SHP77 treated with DMSO at 0.1 percent for 48 hours (cell line): ENCODE measurements around the gene NOSIP.

Experiments used
- DNase-seq: peaks from one replicate; lab custom pipeline; 2025; lab: John Stamatoyannopoulos, UW

Gene NOSIP

DNA sequence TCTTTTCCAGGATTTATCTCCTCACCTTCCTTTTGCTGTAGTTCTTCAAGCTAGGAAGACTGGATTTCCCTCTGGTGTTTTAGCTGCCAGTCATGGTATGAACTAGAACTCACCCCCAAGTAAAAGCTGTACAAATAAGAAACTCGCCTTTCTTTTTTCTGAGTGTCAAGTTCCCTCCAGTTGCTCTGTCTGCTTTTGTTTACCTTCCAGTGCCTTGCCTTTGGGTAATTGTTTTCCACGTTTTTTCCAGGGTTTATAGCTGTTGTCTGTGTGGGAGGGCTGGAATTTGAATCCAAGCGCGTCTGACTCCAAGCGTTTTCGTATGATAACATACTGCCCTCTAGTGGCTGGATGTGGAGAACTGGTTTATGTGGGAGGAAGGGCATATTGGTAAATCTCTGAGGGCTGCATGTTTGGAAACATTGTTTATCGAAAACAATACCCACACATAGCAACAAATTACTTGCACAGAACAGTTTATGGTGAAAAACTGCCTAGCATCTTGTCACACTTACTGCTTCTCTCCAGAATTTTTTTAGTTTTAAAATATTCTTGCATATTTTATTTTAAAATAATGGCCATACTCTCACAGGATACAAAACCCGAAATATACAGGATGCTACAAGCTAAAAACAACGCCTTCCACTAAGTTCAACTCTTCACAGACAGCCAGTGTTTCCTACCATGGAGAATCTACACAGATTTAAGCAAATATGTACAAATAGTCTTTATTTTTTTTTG, 33.4 kb downstream of the NOSIP start:
- DNase-seq, result peak; percentile 61

DNA sequence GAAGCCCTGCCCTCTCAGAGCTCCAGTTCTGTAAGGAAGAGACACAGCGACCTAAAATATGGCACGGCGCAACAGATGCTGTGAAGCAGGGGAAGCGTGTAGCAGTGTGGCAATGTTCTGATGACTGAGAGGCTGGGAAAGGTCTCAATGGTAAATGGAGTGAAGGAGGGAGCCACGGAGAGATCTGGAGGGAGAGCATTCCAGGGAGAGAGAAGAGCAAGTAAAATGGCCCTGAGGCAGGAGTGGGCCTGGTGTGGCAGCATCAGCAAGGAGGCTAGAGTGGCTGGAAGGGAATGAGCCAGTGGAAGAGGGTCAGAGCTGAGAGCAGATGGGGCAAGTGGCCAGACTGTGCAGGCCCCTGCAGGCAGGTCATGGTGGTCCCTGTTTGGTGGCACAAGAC, 36.2 kb downstream of the NOSIP start:
- no peak for DNase-seq

DNA sequence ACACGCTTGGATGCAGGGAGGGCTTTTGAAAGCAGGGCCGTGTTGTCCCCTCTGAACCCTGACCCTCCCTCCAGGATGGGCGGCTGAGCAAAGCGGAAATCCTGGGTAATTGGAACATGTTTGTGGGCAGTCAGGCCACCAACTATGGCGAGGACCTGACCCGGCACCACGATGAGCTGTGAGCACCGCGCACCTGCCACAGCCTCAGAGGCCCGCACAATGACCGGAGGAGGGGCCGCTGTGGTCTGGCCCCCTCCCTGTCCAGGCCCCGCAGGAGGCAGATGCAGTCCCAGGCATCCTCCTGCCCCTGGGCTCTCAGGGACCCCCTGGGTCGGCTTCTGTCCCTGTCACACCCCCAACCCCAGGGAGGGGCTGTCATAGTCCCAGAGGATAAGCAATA, 37.3 kb downstream of the NOSIP start:
- no peak for DNase-seq

DNA sequence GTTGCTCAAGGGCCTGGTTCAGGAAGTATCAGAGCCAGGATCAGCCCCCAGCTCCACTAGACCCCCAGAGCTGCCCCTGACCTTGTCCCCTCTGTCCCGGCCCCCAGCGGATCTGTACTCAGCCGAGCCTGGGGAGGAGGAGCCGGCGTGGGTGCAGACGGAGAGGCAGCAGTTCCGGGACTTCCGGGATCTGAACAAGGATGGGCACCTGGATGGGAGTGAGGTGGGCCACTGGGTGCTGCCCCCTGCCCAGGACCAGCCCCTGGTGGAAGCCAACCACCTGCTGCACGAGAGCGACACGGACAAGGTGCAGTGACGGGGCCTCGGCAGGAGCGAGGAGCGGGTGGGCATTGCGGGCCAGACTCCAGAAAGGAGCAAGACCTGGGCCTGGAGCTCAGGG, 37.9 kb downstream of the NOSIP start:
- no peak for DNase-seq

DNA sequence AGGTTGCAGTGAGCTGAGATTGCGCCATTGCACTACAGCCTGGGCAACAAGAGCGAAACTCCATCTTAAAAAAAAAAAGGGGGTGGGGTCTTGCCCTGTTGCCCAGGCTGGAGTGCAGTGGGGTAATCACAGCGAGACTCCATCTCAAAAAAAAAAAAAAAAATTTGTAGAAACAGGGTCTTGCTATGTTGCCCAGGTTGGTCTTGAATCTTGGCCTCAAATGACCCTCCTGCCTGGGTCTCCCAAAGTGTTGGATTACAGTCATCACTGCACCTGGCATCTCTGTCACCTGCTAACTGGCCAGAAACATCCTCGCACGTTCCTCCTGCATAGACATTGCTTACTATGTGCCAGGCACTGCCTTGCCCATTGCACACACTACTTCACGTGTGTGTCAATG, 38.4 kb downstream of the NOSIP start:
- DNase-seq, result no peak

DNA sequence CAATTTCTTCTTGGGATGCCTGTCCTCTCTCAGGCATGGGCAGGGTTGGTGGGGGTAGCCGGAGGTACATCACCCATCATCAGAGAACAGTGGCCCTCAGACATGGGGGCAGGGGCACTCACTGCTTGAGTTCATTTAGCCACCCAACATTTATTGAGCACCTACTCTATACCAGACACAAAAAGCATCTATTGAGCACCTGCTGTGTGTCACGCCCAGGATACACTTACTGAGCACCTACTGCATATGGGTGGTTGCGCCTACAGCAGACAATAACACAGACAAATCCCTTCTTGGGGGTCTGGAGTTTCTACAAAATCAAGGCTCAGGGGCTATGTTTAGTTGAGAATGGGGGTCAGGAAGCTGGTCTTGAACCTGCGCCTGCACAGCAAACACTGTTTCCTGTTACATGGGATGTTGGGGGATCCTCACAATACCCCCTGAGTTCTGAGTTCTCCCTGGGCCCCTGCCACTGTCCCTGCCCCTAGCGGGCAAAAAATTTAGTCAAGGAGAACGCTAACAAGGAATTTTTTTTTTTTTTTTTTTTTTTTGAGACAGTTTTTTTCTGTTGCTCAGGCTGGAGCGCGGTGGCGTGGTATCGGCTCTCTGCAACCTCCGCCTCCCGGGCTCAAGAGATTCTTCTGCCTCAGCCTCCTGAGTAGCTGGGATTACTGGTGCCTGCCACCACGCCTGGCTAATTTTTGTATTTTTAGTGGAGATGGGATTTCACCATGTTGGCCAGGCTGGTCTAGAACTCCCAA, 41.0 kb downstream of the NOSIP start:
- no peak for DNase-seq

DNA sequence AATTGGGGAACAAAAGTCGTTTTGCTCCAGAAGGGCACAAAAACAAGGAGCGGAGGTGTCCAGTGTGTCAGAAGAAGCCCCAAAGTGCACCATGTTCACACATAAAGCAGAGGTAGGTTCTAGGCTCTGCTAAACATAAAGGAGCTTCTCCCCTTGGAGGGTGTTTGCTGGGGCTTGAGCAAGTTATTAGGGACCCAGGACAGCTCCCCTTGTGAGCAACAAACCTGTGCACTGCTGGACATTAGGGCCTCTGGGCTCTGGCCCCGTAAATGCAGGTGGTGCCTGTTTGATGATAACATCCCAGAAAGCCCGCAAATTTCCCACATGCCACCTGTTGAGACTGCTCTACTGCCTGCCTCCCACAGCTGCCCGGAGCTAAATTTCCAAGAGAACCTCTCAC, 41.7 kb downstream of the NOSIP start:
- no peak for DNase-seq

DNA sequence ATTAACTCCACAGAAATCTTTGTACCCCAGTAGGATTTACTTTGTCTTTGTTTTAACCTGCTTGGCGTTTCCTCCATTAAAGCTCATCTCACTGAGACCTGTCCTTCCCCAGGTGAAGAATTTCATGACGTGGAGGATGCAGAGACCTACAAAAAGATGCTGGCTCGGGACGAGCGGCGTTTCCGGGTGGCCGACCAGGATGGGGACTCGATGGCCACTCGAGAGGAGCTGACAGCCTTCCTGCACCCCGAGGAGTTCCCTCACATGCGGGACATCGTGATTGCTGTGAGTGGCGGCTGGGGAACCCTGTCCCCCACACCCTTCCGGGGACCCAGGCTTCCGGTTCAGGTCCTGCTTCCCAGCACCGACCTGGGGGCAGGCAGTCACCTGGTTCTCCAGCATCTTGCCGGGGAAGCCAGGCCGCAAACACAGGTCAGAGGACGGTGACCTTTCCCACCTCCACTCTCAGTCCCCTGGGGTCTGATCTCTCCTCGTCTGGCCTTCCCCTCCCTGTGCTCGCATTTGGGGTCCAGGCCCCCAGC, 43.4 kb downstream of the NOSIP start:
- no peak for DNase-seq

DNA sequence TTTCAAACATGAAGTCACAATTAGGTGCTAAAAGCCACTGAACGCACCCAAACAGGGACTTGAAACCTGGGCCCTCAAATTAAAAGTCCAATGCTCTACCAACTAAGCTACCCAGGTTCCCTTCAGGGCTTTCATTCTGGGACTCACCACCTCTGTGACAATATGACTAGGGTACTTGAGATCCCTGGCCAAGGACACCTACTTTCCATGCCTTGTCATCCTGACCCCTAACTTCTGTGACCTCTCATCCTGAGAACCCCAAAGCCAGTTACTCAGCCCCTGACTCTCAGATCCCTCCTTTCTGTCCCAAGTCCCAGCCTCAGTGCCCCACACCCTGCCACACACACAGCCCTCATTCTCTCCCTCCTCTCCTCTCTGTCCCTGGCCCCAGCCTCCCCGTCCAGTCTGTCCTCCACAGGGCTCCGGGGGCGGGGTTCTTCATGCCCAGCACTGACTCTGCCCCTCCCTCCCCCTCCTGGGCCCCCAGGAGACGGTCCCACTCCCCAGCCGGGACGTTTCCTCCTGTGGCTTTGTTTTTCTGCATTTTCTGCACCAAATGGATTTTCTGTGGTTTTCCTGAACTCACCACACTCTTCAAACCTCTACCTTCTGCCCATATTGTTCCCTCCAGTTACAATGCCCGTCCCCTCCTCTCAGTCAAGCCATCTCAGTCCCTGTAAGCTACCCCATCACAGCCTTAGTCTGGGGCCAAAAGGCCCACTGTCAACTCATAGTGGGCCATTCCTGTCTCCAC, 45.5 kb downstream of the NOSIP start:
- no peak for DNase-seq

DNA sequence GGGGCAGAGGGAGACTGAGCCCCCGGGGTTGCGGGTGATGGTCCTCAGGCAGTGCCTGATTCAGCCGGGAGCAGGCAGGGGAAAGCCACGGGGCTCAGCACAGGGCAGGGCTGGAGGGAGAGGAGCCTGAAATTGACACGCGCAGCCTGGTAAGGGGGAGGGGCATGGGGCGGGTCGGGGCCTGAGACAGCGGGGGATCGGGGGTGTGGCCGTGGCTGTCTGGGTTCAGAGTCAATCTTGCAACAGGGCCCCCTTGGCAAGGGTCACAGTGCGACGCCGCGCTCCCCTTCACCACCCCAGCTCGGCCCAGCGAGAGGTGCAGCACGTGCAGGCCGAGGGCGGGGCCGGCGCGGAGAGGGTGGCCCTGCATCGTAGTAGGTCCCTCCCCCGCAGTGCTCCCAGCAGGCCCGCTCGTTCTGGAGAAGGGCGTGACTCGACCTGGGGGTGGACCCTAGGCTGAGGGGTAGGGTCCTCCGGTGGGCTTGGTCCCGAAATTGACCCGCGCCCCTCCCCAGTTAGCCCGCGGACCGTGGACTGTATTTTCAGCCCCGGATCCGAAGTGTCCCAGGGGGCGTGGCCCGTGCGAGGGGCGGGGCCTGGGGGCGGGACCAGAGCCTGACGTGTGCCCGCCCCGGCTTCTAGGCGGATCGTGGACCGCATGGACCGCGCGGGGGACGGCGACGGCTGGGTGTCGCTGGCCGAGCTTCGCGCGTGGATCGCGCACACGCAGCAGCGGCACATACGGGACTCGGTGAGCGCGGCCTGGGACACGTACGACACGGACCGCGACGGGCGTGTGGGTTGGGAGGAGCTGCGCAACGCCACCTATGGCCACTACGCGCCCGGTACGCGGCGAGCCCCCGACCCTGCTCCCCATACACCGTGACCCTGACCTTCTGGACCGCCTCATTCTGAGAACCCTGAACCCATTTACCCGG, 46.5 kb downstream of the NOSIP start:
- peak; percentile 41 for DNase-seq

DNA sequence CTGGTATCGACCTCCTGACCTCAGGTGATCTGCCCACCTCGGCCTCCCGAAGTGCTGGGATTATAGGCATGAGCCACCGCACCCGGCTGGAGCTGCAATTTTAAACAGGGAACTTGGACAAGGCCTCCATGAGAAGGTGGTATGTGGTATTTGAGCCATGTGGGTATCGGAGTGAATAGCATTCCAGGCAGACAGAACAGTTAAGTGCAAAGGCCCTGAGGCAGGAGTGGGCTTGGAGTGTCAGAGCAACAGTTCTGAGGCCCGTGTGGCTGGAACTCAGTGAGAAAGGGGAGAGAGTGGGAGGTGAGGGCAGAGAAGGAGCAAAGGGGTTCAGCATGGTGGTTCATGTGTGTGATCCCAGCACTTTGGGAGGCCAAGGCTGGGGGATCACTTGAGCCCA, 49.6 kb downstream of the NOSIP start:
- no peak for DNase-seq

DNA sequence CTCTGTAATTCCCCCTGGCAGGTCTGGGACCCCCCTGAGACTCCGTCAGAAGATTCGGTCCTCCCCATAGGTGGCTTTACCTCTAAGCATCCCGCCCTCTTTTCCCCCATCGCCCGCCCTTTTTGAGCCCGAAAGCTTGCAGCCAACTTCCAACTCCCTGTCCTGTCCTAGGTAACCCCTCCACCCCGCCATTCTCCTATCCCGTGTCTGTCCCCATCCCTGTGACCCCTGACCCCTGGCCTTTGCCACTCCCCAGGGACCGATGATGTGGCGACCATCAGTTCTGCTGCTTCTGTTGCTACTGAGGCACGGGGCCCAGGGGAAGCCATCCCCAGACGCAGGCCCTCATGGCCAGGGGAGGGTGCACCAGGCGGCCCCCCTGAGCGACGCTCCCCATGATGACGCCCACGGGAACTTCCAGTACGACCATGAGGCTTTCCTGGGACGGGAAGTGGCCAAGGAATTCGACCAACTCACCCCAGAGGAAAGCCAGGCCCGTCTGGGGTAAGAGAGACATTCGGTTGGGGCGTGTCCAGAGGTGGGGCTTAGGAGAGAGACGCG, 52.1 kb downstream of the NOSIP start:
- DNase-seq, result no peak

DNA sequence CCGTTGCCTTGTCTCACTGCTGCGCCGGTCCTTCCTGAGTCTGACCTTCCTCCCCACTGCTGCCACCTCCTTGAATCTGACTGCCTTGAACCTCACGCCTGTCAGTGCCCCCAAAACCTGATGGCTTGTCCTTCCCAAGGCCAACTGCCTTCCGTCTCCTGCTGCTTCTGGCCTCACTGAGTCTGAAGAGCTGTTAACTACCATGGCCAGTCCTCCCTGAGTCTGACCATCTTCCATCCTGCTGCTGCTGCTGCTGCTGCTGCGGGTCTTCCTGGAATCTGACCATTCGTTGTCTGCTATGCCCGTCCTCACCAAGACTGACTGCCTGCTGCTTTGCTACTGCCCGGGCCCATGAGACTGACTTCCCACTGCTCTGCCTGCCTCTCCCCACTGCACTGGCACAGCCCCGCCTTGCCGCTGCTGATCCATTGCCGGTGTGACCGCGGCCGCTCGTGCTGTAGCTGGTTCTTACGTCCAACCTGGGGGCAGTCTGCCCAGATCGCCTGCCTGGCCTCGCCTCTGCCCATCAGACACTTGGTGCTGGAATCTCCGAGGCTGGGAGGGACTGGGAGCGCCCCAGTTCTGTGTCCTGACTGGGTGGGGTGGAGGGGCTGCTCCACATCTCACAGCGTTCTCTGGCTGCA, 55.4 kb downstream of the NOSIP start:
- no peak for DNase-seq

DNA sequence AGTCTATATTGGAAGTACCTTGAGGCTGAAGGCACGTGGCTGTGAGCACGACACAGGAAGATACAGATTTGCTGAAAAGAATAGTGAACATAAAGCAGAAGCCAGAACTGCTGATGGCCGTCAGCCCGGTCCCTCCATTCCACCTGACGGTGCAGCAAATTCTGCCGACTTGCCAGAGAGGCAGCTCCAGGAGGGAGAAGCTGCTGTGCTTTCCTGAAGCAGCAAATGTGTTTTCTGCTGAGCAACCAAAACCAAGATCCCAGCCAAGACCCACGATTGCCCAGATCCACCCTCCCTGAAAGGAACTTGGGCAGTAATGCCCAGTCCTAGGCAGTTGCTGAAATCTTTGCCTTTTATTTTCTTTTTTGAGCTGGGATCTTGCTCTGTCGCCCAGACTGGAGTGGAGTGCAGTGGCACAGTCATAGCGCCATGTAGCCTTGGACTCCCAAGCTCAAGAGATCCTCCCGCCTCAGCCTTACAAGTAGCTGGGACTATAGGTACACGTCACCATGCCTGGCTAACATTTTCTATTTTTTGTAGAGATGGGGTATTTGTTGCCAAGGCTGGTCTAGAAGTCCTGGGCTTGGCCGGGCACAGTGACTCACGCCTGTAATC, 59.5 kb downstream of the NOSIP start:
- no peak for DNase-seq

DNA sequence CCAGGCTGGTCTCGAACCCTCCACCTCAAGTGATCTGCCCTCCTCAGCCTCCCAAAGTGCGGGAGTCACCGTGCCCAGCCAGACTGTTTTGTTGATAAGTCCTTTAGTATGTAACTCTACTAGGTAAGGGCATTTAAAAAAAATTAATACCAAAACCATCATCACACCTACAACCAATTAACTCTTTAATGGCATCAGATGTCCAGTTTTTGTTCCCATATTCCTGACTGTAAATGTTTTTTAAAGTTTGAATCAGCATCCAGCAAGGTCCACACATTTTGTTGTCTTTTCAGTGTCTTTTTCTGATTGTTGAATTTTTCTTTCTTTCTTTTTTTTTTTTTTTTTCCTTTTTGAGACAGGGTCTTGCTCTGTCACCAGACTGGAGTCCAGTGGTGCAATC, 62.3 kb downstream of the NOSIP start:
- no peak for DNase-seq

DNA sequence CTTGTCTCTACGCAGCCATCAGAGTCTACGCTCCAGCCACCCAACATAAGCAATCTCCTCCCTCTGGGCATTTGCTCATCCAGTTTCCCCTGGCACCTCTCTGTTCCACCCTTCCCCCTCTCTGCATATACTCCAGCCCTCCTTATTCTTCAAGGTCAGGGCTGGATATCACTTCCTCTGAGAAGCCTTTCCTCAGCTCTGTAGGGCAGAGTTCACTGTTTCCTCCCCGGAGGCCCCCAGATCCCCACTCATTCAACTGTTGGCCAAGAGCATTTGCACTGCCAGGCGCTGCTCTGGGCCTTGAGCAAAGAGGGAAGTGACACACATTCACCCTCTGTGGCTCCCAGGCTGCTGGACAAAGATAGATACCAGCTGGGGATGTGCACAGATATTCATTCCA, 64.6 kb downstream of the NOSIP start:
- DNase-seq, result no peak

DNA sequence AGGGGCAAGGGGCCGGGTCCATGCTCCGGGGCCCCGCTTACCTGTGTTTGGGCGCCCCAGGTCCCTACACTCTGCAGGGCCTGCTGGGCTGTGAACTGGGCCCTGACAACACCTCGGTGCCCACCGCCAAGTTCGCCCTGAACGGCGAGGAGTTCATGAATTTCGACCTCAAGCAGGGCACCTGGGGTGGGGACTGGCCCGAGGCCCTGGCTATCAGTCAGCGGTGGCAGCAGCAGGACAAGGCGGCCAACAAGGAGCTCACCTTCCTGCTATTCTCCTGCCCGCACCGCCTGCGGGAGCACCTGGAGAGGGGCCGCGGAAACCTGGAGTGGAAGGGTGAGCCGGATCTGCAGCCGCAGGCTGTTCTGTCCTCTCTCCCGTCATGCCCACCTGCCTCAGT, 66.2 kb downstream of the NOSIP start:
- DNase-seq, result no peak

DNA sequence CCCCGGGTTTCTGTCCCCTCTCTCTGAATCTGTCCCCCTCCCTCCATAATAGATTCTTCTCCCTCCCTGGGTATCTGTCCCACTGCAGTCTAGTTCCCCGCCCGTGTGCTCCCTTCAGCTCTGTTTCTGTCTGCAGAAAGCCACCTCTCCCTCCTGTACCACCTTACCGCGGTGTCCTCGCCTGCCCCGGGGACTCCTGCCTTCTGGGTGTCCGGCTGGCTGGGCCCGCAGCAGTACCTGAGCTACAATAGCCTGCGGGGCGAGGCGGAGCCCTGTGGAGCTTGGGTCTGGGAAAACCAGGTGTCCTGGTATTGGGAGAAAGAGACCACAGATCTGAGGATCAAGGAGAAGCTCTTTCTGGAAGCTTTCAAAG, 66.6 kb downstream of the NOSIP start:
- DNase-seq, result no peak

DNA sequence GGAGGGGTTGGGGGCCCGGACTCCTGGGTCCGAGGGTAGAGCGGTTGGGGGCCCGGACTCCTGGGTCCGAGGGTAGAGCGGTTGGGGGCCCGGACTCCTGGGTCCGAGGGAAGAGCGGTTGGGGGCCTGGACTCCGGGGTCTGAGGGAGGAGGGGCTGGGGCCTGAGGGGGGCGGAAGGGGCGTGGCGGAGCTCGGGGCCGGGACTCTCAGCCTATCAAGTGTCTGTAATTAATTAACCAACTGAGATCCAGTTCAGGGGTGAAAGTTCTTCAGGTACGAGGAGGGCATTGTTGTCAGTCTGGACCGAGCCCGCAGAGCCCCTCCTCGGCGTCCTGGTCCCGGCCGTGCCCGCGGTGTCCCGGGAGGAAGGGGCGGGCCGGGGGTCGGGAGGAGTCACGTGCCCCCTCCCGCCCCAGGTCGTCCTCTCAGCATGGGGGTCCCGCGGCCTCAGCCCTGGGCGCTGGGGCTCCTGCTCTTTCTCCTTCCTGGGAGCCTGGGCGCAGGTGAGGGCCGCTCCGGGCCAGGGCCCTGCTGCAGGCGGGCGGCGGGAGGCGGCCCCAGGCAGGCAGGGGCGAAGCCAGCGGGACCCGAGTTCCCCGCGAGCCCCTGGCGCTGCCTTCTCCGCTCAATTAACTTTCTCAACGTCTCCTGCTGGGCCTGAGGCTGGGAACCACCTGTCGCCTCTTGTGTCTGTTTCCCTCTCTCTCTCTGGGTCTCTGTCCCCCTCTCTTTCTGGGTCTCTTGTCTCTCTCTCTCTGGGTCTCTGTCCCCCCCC, 67.2 kb downstream of the NOSIP start:
- DNase-seq, result no peak
